Stimulated activated CD8-positive, alpha-beta memory T cell treated with anti-CD3 and anti-CD28 coated beads, Interleukin-15, amount 100 ng/mL, for 24 hours (primary cell): Measurements from ENCODE around the gene SNHG17.
"Not testable (repeated sequence)": the region's sequence is repeated elsewhere in the genome, so short reads cannot be mapped to it uniquely, and the experiment has no call there.

Source experiments
- DNase-seq: peaks from one replicate; pipeline ENCODE4 v3.0.0-alpha.2; 2020; ENCODE audit warnings: low read depth

SNHG17 gene

GRCh38 chr20:38447251-38447661 is 12.1 kb upstream of the SNHG17 start:
- no peak for DNase-seq

DNA sequence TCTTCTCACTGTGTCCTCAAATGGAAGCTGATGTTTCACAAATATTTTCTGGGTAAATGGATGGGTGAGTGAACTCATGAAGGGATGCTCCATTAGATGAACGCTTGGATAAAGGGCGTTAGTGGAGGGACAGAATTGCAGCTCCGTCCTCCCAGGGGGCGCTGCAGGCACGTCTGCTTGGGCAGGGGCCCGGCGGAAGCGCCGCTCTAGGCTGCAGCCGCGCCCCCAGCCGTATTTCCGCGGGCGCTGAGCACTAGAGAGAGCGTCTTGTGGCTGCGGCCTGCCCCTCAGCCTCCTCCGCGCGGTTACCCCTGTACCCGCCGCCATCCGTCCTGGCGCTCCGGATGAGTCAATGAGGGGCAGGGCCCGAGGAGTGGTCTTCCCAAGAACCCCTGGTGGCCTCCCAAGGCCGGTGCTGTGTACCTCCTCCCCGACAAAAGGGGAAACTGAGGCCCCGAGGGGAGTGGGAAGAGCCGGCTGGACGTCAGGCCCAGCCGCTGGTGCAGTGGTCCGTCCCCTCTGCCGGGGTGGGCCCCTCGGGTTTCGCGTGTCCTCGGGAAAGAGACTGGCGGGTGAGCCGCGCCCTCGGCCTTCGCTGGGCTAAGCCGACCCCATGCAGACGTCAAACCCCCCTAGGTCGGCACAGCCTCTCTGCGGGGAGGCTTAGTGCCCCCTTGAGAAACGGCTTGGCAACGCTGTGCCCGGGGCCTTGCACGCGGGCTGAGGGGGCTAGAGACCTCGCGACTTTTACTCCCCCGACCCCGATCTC is 11.5 kb upstream of the SNHG17 start:
- peak; percentile 94 for DNase-seq

GRCh38 chr20:38445901-38446425 is 10.8 kb upstream of the SNHG17 start:
- no peak for DNase-seq

DNA sequence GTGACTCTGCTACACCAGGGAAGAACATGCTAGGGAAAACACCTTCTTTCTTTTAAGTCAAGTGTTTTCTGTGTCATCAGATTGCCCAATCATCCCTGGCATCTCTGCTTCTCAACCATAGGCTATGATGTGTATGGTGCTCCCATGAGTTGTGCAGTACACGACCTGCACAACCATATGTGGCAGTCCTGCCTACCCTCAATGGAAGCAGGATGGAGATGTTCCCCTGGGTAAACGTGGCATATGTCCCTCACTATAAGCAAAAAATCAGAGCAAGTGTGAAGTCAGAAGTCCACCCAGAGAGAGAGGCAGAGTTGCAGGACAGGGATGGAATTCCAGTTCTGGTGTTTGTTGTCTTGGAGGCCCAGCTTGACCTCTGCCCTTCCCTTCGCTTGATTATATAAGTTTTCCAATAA is 10.3 kb upstream of the SNHG17 start:
- no peak for DNase-seq

GRCh38 chr20:38441916-38442315 is 6.8 kb upstream of the SNHG17 start:
- no peak for DNase-seq

GRCh38 chr20:38441110-38441509 is 6.0 kb upstream of the SNHG17 start:
- DNase-seq = not testable (repeated sequence)

DNA sequence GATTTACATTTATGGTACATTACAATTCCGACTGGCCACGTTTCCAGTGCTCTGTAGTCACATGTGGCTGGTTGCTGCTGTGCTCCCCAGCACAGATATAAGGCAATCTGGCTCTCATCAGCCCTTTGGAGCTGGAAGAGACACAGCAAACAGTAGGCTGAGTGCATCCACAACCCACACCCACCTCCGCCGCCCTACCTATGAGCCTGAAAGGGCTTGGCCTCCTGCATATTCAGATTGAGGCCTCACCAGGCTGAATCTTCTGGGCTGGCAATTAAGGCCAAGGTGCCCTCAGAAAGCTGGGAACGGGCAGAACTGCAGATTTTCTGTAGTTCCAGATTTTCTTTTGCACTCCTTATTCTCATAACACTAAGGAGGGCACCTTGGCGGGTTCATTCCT is 2.7 kb upstream of the SNHG17 start:
- no peak for DNase-seq

- no peak for DNase-seq
Observed at GRCh38 chr20:38435555-38435939, 419 bp upstream of the SNHG17 start.

- no peak for DNase-seq
Observed at GRCh38 chr20:38434301-38434741, 807 bp downstream of the SNHG17 start.

DNA sequence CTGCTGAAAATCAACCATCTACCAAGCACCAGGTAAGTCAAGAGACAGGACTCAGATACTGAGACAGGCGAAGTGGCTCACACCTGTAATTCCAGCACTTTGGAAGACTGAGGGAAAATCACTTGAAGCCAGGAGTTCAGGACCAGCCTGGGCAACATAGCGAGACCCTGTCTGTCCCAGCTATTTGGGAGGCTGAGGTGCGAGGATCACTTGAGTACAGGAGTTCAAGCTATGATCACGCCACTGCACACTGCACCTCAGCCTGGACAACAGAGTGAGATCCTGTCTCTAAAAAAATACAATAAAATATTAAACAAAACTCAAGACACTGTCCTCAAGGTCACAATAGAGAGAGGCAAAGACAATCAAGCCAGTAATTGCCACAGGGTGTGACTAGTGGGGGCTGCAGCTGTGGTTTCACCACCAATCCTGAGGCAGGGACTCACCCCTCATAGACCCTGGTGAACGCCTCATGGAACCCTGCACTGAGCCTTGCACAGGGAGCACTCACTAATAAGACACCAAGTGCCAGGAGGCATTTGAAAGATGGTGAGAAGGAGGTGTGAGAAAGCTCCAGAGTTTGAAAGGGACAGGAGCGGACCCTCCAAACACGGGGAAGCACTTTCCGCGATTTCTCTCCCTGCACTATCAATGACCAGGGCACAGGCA is 1.7 kb downstream of the SNHG17 start:
- DNase-seq = no peak

GRCh38 chr20:38432870-38433269 is 2.3 kb downstream of the SNHG17 start:
- DNase-seq = not testable (repeated sequence)

DNA sequence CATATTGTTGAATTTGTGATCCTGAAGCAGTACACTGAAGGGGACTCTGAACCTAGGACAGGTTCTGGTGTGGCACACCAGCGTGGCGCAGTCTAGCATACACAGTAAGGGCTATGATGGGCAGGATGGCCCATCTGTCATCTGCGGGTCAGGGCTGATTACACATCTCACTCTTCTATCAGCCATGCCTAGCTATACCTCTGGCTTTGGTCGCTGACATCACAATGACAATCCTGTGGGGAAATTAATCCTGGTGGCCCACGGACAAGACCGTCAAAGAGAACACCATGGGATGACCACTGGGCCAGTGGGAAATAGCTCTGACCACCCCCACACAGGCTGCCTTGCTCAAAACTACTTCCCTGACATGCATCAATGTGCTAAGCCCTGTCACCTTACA is 2.8 kb downstream of the SNHG17 start:
- DNase-seq = no peak

DNA sequence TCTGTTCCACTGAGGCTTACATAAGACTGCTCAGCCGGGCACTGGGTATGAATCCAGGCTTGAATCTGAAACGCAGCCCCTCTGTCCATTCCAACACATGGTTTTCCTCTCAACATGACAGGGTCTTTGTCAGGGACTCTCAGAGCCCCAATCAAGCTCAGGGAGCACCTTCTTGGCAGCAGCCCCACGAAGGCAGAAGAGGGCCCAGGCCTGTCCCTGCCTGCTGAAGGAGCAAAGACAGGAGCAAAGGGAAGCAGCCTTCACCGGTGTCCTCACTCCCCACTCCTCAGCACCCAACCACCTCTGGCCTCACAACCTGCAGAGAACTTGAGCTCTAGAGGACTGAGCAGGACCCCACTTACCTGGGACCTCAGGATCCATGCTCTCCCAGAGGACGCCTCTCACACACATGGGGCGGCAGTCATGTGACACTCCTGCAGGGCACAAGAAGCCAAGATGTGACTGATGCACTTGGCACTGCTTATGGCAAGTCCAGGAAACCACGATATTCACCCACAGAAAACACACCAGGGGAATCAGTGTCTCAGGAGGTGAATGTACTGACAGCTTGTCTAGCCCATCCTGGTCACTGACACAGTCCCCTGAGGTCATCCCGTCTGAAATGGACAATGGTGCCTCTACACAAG is 4.3 kb downstream of the SNHG17 start:
- no peak for DNase-seq

DNA sequence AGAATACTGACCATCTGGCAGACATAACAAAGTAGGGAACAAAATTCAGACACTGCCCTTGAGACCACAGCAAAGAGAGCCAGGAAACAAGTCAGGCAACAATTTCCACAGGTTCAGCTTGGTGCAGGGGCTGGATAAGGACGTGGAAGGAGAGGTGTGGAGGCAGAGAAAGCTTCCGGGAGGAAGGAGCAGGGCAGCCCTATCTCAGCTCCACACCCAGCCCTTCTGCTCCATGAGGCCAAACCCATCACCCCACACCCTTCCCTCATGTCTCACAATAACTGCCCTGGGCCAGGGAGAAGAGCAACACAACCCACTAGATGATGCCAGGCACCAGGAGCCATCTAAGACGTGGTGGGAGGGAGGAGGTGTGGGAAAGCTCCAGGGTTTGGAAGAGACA is 5.8 kb downstream of the SNHG17 start:
- no peak for DNase-seq

GRCh38 chr20:38428800-38429199 is 6.3 kb downstream of the SNHG17 start:
- no peak for DNase-seq

GRCh38 chr20:38427655-38428023 is 7.5 kb downstream of the SNHG17 start:
- no peak for DNase-seq

DNA sequence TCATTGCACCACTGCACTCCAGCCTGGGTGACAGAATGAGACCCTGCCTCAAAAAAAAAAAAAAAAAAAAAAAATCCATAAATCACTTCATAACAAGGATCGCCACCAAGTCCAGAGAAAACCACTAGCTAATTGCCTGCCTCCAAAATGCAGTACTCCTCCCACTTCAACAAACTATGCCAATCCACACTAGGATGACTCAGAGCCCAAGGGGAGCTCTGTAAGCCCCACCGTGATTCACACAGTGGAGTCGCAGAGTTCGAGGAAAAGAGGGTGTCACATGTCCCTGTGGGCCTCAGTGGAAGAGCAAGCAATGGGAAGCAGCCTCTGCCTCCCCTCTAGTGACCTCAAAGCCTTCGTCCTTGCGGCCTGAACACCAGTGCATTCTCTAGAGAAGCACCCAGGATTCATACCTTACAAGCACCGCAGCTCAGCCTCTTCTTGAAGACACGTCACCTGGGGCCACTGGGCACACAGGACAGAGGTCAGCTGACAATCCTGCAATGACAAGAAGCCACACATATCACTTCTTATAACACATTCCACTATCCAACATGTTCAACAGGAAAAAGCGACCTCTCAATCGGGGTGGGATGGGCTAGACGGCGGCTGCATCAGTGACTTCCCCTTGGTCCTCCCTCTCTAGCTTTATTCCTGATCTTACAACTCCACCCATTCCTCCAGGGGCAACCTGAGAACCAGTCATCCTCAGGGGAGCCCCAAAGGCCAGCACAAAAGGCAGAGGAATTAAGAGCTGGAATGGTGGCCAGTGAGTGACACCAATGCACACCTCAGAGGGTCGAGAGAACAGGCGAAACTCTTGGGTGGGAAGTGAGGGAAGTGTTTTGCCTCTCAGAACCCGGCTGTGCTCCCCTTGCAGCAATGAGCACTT is 8.9 kb downstream of the SNHG17 start:
- no peak for DNase-seq

- no peak for DNase-seq
Observed at GRCh38 chr20:38424401-38424800, 10.7 kb downstream of the SNHG17 start.

GRCh38 chr20:38423541-38423940 is 11.6 kb downstream of the SNHG17 start:
- no peak for DNase-seq

- DNase-seq = no peak
Observed at GRCh38 chr20:38421915-38422314, 13.2 kb downstream of the SNHG17 start.

DNA sequence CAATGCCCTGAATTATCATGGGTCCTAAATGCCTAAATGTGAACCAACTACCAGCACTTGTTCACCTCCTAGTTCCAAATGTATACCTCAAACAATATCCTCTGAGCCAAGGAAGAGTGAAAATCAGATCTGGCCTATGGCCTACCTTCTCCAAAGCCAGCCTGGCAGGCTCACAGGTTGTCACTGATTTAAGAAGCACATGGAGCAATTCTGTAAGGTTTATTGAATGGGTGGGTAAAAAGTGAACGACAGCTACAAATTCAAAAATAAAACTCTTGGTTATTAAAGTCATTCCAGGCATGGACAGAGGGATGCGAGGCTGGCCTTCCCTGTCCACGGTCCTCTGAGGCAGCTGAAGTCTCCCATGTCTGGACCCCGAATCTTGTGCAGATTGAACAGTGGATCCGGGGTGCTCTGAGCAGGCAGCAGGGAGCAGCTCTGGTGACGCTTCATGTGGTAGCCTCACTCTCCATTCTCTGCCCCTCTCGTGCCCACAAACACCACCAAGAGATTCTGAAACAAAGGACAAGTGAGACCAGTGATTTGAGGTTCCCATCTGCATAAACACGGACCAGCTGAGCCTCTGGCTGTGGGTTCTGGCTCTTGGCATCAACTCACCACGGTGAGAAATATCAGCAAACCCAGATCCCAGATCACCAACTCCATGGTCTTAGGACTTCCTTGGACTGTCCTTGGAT is 14.6 kb downstream of the SNHG17 start:
- DNase-seq = no peak
